GM12892 (cell line): ENCODE measurements around the gene FOSB.

Experiments
- DNase-seq: peaks from one replicate; pipeline ENCODE4 v3.0.0; 2011; ENCODE audit not compliant: insufficient read length
- FAIRE-seq: peaks from 2 replicates; lab custom pipeline; 2011; peaks lifted over from hg19 to GRCh38; lab: Jason Lieb, UNC
- POLR2A ChIP-seq: IDR thresholded peaks from 2 replicates; pipeline ENCODE4 v1.6.1; 2011; ENCODE audit warnings: low read depth, low read length, control low read depth
- POLR2AphosphoS5 ChIP-seq: IDR thresholded peaks from 2 replicates; pipeline ENCODE4 v1.6.1; 2011; ENCODE audit warnings: low read depth, low read length, control low read depth
- TAF1 ChIP-seq: IDR thresholded peaks from 2 replicates; pipeline ENCODE4 v1.6.1; 2011; ENCODE audit warnings: low read depth, mild to moderate bottlenecking, control low read depth, low read length, borderline replicate concordance

Gene FOSB

DNA sequence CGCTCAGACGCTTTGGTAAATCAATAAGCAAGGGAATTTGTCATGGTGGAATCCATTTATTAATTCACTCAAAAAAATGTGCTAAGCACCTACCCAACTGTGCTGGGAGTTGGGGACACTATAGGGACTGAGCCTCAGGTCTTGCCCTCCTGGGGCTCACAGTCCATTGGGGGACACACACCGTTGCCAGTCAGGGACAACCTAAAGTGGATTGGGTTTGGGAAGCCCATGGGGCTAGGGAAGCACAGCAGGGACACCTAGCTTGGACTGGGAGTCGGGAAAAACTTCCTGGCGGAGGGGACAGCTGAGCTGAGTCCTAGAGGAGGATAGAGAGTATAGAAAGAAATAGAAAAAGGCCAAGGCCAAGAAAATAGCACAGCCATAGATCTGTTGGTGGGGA is 8.5 kb downstream of the FOSB start:
- FAIRE-seq = no peak
- DNase-seq = no peak
- no peak for TF ChIP-seq TAF1
- TF ChIP-seq POLR2AphosphoS5 = no peak
- TF ChIP-seq POLR2A = no peak

DNA sequence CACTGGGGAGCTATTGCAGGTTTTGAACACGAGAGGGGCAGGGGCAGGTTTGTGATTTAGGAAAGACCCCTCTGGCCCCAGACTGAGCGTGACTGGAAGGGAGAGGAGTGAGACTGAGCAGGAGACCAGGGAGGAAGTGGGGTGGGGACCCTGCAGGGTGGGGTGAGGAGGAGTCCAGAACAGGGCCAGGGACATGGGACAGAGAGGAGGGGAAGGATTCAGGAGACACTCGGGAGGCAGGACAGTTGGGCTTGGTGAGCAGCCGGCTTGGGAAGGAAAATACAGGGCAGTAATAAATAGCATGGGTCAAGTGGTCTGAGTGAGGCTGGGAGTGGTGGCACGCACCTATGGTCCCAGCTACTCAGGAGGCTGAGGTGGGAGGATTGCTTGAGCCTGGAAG is 9.4 kb downstream of the FOSB start:
- no peak for DNase-seq
- no peak for FAIRE-seq
- no peak for TF ChIP-seq TAF1
- TF ChIP-seq POLR2A = no peak
- no peak for TF ChIP-seq POLR2AphosphoS5

DNA sequence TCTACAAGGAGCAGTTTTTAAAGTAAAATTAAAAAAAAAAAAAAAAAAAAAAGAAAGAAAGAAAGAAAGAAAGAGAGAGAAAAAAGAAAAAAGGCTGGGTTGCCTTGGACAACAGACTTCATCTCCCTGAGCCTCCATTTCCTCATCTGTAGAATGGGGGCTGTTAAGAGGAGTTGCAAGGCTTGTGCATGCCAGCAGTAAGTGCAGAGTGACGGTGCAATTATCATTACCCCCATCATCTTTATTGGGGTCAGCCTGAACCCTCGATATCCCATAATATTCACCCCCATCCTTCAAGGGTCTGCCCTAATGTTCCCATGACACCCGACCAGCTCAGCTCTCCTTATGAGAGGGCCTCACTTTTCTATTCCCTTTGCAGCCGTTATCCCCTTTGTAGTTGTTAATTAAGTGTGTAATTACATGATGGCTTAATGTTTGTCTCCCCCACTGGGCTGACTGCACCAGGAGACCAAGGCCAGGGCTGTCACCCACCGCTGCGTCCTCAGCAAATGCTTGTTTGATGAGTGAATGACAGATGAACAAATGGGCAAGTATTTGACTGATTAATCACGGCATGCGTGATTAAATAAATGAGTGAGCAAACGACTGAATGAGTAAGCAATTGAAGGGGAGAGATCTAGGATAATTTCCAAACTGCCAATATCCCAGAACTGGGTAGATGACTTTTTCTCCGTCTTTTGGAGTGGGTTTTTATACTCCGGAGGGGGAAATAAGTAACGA is 10.1 kb downstream of the FOSB start:
- DNase-seq (no peak), FAIRE-seq (no peak)
- no peak for TF ChIP-seq POLR2AphosphoS5
- TF ChIP-seq TAF1 = no peak
- no peak for TF ChIP-seq POLR2A

DNA sequence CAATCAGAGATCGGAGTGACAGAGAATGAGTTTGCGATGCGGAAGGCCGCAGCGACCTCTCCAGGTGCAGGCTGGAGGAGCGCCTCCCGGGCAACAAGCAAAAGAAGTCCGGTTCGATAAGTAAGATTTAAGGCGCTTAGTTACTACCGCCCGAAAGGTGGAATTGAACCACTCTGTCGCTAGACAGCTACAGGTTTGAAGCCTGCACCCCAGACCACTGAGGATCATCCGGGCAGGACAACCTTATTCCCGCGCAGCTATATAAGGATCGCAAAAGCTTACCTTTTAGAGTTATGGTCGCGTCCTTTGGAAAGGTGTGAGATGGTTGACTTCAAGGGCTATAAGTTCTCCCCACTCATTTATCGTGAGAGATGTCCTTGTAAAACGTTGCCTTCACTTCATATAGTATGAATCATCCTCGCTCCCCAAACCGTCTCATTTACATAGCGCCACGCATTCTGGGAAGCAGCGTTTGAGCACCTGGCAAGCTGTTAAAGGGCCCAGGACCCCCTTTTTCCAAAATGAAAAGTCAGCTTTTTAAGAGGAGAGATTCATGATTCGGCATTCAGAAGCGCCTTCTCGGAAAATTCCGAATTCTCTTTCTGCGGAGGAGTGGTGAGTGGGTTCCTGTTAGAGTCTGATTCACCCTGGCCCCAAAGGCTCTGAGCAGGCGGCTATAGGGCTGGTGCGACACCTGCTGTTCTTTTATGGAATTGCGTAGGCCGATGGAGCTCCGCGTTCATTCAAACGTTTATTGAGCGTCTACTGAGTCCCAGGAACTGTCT is 10.8 kb downstream of the FOSB start:
- peak; percentile 64 for DNase-seq
- TF ChIP-seq POLR2A (peak; percentile 73), TAF1 (no peak), POLR2AphosphoS5 (peak; percentile 86)
- FAIRE-seq = peak; percentile 99

DNA sequence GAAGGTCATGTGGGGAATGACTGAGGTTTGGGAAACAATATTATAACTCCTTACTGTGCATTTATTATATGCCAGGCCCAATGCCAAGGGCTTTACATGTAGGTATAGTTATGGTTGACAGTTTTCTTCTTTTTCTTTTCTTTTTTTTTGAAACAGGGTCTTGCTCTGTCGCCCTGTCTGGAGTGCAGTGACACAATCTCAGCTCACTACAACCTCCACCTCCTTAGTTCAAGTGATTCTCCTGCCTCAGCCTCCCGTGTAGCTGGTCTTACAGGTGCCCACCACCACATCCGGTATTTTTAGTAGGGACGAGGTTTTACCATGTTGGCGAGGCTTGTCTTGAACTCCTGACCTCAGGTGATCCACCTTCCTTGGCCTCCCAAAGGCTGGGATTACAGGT is 15.2 kb downstream of the FOSB start:
- TF ChIP-seq POLR2AphosphoS5 (no peak), TAF1 (no peak), POLR2A (no peak)
- DNase-seq (no peak), FAIRE-seq (no peak)

DNA sequence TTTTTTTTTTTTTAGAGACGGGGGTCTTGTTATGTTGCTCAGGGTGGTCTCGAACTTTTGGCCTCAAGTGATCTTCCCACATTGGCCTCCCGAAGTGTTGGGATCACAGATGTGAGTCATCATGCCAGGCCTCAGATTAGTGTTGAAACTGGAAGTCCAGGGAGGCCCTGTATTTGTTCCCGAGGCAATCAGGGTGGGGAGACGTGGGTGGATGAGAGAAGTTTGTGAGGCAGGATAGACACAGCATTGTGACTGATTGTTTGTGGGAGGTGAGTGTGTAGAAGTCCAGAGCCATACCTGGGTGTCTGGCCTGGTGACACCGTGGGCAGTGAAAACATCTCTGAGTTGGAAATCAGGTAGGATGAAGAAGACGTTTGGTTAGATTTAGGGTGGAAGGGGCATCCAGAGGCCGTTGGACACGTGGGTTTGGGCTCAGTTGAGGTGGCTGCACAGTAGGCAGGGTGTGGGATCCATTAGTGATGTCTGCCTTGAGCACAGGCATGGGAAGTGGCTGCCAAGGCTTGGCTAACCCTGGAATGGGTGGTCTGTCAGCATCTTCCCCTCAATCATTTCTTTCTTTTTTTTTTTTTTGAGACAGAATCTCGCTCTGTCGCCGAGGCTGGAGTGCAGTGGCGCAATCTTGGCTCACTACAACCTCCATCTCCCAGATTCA is 16.6 kb downstream of the FOSB start:
- FAIRE-seq (no peak), DNase-seq (no peak)
- TF ChIP-seq POLR2AphosphoS5 = no peak
- no peak for TF ChIP-seq TAF1
- no peak for TF ChIP-seq POLR2A

DNA sequence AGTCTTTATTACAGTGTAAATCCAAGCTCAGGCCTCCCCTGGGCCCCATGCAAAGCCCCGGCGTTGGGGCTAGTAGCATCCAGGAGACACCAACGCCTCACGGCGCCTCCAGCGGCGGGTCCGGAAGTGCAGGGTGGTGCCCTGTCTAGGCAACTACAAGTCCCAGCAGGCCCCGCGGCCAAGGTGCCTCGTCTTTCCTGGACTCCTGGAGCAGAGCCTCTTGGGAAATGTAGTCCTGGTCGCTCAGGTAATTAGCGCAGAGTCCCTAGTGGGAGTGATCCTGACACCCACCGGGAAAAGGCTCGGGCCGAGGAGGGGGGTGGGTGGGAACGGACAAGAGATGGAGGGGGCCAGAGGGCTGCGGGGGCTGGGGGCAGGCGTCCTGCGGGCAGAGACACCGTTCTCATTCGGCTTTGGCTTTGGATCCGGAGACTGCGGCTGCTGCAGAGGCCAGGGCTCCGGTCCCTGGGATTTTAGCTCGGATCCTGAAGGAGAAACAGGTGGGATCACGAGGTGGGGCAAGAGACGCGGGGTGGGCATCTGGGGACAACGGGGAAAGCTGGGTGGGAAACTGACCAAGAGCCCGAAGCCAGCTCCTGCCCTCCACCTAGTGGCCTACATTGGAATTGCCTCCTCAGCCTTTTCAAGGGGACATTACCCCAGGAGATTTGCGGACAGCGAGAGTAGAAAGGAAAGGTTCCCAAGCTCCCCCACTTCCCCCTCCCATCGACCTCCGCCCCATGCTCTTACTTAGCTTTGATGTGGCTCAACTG is 17.7 kb downstream of the FOSB start:
- FAIRE-seq = peak; percentile 92
- TF ChIP-seq TAF1 = 0 out of 2 replicates have a peak, but pooled peaks have one; percentile 20
- no peak for TF ChIP-seq POLR2A
- peak; percentile 87 for DNase-seq

DNA sequence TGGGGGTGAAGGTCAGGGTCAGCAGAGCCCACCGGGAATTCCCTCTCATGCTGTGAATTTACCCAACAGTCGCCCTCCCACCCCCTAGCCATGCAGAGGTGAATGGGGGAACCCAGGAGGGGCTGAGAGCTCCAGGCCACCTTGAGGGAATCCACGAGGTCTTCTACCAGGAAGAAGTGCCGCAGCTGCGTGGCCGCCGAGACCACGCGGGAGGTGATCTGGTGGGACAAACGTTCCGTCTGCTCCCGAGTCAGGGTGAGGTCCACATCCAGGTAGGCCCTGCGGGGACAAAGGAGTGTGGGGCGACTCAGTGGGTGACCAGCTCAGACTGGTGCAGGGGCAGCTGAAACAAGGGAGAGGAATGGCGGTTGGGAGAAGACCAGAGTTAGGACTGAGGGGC is 20.9 kb downstream of the FOSB start:
- TF ChIP-seq TAF1 (no peak), POLR2AphosphoS5 (no peak), POLR2A (no peak)
- DNase-seq (no peak), FAIRE-seq (no peak)

DNA sequence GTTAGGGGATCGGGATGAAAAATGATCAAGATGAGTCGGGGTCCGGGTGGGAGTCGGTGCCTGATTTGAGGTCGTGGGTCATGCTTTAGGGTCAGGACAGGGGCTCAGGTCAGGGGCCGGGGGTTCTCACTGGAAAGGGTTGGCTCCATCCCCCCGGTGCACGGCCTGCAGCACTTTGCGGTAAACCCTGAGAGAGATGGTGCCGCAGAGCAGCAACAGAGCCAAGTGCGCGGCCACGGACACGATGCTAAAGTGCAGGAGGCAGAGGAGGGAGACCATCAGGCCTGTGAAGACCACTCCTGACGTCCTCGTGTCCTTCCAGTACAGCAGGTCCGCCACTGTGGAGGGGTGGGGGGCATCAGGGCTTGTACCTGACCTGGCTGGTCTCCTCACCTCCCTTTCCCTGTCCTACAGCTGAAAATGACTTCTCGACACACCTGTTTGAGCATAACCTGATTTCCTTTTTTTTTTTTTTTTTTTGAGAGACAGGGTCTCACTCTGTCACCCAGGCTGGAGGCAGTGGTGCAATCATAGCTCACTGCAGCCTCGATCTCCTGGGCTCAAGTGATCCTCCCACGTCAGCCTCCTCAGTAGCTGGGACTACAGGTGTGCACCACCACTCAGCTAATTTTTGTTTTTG is 21.5 kb downstream of the FOSB start:
- DNase-seq = no peak
- no peak for FAIRE-seq
- TF ChIP-seq POLR2AphosphoS5 (no peak), TAF1 (no peak), POLR2A (no peak)

DNA sequence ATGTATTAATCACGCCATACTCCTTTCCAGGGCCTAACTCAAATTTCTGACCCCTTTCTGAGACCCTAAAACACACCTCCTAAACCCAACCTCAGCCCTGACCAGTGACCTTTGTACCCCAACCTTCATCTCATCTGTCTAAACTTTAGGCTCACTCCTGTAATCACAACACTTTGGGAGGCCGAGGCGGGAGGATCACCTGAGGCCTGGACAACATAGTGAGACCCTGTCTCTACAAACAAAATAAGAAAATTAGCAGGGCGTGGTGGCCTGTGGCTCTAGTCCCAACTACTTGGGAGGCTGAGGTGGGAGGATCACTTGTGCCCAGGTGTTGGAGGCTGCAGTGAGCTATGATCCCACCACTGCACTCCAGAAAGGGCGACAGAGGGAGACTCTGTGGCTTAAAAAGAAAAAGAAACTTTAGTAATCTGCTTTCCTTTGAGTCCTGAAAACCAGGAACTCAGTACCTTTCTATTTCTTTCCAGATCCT is 24.4 kb downstream of the FOSB start:
- DNase-seq (no peak), FAIRE-seq (no peak)
- TF ChIP-seq POLR2A = no peak
- TF ChIP-seq POLR2AphosphoS5 = no peak
- no peak for TF ChIP-seq TAF1

DNA sequence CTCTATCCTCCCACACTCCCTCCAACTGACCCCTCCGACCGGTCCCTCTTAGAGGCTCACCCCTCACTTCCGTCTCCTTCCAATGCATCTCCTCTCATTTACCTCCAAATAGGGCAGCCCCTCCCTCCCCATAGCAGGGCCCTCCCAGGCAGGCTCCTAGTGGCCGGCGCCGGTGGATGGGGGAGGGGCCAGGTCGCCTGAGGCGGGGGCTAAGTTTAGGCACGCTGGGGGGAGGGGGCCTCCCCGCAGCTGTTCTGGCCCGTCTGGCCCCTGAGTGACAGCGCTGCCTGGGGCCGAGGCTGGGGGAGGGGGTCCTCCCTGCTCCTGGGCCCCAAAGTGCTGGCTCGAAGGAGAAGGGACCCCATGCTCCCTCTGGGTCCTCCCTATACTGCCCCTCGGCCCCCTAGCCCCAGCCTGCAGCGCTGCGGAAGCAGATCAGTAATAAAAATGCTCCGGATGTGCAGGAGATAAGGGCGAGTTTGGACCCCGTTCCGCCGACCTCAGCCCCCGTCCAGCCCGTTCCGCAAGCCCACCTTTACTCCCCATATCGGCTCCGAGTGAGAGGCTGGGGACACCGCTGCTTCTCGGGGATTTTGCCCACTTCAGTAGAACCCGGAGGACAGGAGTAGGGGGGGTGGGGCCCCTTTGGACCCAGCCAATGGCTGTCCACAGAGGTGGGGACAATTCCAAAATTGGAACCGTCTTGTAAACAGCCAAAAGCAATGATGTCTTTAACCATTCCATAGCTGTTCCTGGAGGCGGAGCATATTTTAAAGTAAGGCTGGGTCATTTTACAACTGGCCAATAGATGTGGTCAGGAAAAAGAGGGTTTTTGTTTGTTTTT is 25.1 kb downstream of the FOSB start:
- TF ChIP-seq TAF1 = no peak
- no peak for TF ChIP-seq POLR2AphosphoS5
- no peak for TF ChIP-seq POLR2A
- DNase-seq = peak; percentile 64
- FAIRE-seq = peak; percentile 70
